Smooth muscle cell of the brain vasculature (primary cell): ENCODE results near the gene IGF1R.

Experiments
- DNase-seq: peaks from one replicate; pipeline ENCODE4 v3.0.0-alpha.2; 2012; ENCODE audit warnings: low read depth, low spot score

IGF1R gene

GRCh38 chr15:98725874-98726273, 77.5 kb downstream of the IGF1R start:
- no peak for DNase-seq

- peak; percentile 74 for DNase-seq
Measured at GRCh38 chr15:98727115-98728040, 79.0 kb downstream of the IGF1R start.

- DNase-seq = no peak
Measured at GRCh38 chr15:98728082-98728810, 79.9 kb downstream of the IGF1R start.

- DNase-seq = no peak
Measured at GRCh38 chr15:98728811-98729160, 80.4 kb downstream of the IGF1R start.

- no peak for DNase-seq
Measured at GRCh38 chr15:98729446-98730042, 81.2 kb downstream of the IGF1R start.

- DNase-seq = no peak
Measured at GRCh38 chr15:98730860-98731711, 82.7 kb downstream of the IGF1R start.

GRCh38 chr15:98731712-98732450, 83.5 kb downstream of the IGF1R start:
- no peak for DNase-seq

GRCh38 chr15:98733098-98733497, 84.8 kb downstream of the IGF1R start:
- no peak for DNase-seq

- no peak for DNase-seq
Measured at GRCh38 chr15:98734466-98735199, 86.3 kb downstream of the IGF1R start.

- no peak for DNase-seq
Measured at GRCh38 chr15:98735304-98735703, 87.0 kb downstream of the IGF1R start.

- no peak for DNase-seq
Measured at GRCh38 chr15:98735895-98736617, 87.7 kb downstream of the IGF1R start.

GRCh38 chr15:98737159-98737558, 88.8 kb downstream of the IGF1R start:
- DNase-seq = no peak

GRCh38 chr15:98737721-98738120, 89.4 kb downstream of the IGF1R start:
- DNase-seq = no peak

- DNase-seq = no peak
Measured at GRCh38 chr15:98738689-98739401, 90.5 kb downstream of the IGF1R start.

GRCh38 chr15:98740295-98740694, 92.0 kb downstream of the IGF1R start:
- DNase-seq = no peak

GRCh38 chr15:98740963-98741362, 92.6 kb downstream of the IGF1R start:
- no peak for DNase-seq

GRCh38 chr15:98743177-98743576, 94.8 kb downstream of the IGF1R start:
- no peak for DNase-seq

GRCh38 chr15:98744506-98744905, 96.2 kb downstream of the IGF1R start:
- DNase-seq = no peak

GRCh38 chr15:98745179-98745578, 96.8 kb downstream of the IGF1R start:
- no peak for DNase-seq
